HEK293T (cell line): ENCODE data around the gene RAPGEF3.

Experiments used
- CTCF ChIA-PET: fragments of 350-600 bp; formaldehyde crosslinking; extraction: SDS; loops from one replicate; lab custom pipeline; 2021; ENCODE audit warnings: antibody characterized with exemption, inconsistent platforms; lab: Yijun Ruan, JAX
- POLR2A ChIA-PET: fragments of 350-600 bp; formaldehyde crosslinking; extraction: SDS; loops from one replicate; lab custom pipeline; 2020; ENCODE audit warnings: antibody characterized with exemption, inconsistent platforms; lab: Yijun Ruan, JAX
- DNase-seq: peaks from one replicate; pipeline ENCODE4 v3.0.0; 2012; ENCODE audit warnings: mixed read lengths; ENCODE audit errors: extremely low spot score
- ARNT ChIP-seq: fragments of 450-650 bp; IDR thresholded peaks from 2 replicates; pipeline ENCODE4 v1.6.1; 2017; ENCODE audit warnings: mild to moderate bottlenecking
- BHLHE40 ChIP-seq: fragments of 450-650 bp; IDR thresholded peaks from 2 replicates; pipeline ENCODE4 v1.6.1; 2016; ENCODE audit warnings: mild to moderate bottlenecking, moderate library complexity, borderline replicate concordance
- CTBP1 ChIP-seq: fragments of 450-650 bp; IDR thresholded peaks from 2 replicates; pipeline ENCODE4 v1.6.1; 2016; ENCODE audit warnings: borderline replicate concordance
- ELF4 ChIP-seq: fragments of 450-650 bp; IDR thresholded peaks from 2 replicates; pipeline ENCODE4 v1.6.1; 2017; ENCODE audit warnings: antibody characterized with exemption
- FOXA1 ChIP-seq: fragments of 450-650 bp; IDR thresholded peaks from 2 replicates; pipeline ENCODE4 v1.6.1; 2016; ENCODE audit warnings: mild to moderate bottlenecking
- FOXK2 ChIP-seq: fragments of 450-650 bp; IDR thresholded peaks from 2 replicates; pipeline ENCODE4 v1.6.1; 2016; ENCODE audit warnings: mild to moderate bottlenecking
- FOXM1 ChIP-seq: fragments of 450-650 bp; IDR thresholded peaks from 2 replicates; pipeline ENCODE4 v1.6.1; 2017; ENCODE audit warnings: mild to moderate bottlenecking, borderline replicate concordance
- HDGF ChIP-seq: fragments of 450-650 bp; IDR thresholded peaks from 2 replicates; pipeline ENCODE4 v1.6.1; 2017; ENCODE audit warnings: antibody characterized with exemption, borderline replicate concordance
- L3MBTL2 ChIP-seq: fragments of 450-650 bp; conservative IDR thresholded peaks from 2 replicates; pipeline ENCODE4 v1.6.1; 2016; ENCODE audit warnings: mild to moderate bottlenecking
- LEF1 ChIP-seq: fragments of 450-650 bp; IDR thresholded peaks from 2 replicates; pipeline ENCODE4 v1.6.1; 2017; ENCODE audit warnings: mild to moderate bottlenecking, borderline replicate concordance
- NFRKB ChIP-seq: fragments of 450-650 bp; IDR thresholded peaks from 2 replicates; pipeline ENCODE4 v1.6.1; 2016; ENCODE audit warnings: mild to moderate bottlenecking, moderate library complexity
- SP1 ChIP-seq: fragments of 450-650 bp; IDR thresholded peaks from 2 replicates; pipeline ENCODE4 v1.6.1; 2017
- SUZ12 ChIP-seq: fragments of 450-650 bp; IDR thresholded peaks from 2 replicates; pipeline ENCODE4 v1.6.1; 2016; ENCODE audit warnings: mild to moderate bottlenecking
- TARDBP ChIP-seq: fragments of 450-650 bp; IDR thresholded peaks from 2 replicates; pipeline ENCODE4 v1.6.1; 2016
- ZNF384 ChIP-seq: fragments of 450-650 bp; IDR thresholded peaks from 2 replicates; pipeline ENCODE4 v1.6.1; 2016
- TF ChIP-seq, protein P1 (sequence below): fragments of 450-650 bp; IDR thresholded peaks from 2 replicates; pipeline ENCODE4 v1.6.1; 2016

The RAPGEF3 gene, protein sequence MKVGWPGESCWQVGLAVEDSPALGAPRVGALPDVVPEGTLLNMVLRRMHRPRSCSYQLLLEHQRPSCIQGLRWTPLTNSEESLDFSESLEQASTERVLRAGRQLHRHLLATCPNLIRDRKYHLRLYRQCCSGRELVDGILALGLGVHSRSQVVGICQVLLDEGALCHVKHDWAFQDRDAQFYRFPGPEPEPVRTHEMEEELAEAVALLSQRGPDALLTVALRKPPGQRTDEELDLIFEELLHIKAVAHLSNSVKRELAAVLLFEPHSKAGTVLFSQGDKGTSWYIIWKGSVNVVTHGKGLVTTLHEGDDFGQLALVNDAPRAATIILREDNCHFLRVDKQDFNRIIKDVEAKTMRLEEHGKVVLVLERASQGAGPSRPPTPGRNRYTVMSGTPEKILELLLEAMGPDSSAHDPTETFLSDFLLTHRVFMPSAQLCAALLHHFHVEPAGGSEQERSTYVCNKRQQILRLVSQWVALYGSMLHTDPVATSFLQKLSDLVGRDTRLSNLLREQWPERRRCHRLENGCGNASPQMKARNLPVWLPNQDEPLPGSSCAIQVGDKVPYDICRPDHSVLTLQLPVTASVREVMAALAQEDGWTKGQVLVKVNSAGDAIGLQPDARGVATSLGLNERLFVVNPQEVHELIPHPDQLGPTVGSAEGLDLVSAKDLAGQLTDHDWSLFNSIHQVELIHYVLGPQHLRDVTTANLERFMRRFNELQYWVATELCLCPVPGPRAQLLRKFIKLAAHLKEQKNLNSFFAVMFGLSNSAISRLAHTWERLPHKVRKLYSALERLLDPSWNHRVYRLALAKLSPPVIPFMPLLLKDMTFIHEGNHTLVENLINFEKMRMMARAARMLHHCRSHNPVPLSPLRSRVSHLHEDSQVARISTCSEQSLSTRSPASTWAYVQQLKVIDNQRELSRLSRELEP

DNA sequence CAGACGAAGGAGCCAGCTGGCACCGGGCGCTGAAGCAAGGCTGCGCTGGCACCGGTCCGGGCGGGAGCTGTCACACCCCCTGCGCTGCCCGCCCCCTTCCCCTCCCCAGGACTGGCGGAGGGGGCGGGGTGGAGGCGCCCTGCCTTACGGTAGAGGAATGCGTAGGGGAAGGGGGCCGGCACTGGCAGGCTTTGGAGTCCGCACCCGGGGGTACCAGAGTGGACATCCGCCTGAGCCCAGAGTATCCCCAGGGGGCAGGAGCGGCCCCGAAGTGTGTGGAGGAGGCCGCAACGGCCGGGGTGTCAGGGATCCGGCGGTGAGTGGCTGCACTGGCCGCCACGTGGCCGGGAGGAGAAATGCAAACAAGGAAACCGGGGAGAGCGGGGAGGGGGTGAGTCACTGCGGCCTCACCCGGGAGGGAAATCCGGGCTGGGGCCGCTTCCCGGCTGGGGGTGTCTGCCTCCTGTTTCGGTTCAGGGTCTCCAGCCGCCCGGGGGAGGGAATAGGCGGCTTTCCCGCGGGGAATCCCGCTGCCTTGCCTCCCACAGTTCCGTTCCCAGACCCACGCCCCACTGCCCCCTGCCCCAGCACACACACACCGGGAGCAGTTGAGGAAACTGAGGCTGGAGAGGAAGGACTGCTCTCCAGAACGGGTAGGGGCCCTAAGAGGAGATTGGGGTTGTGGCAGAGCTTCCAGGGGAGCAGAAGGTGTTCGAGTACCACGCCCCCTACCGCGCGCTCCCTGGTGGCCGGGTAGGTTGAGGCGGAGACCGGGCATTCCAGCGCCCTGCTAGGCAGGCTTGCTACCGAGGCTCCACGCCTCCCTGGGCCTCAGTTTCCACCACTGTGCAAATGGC is at the start of gene RAPGEF3:
Gene RAPGEF3, minus strand, starts transcription at position 47 of the 857 bp plus-strand sequence. CDS start 324 bp downstream, outside the sequence.
- DNase-seq = peak; percentile 83
- CTCF ChIA-PET = interaction anchor here (0.7 to 4.7 kb wide), 6 partner anchors 9 to 79 kb away, joined by 3 to 38 read pairs (median 6); no protein-coding TSS in a partner anchor
- POLR2A ChIA-PET = no interaction called here
- TF ChIP-seq HDGF (no peak), FOXM1 (peak; percentile 30; the same call in 1 of the 2 replicates), L3MBTL2 (peak; percentile 72)

DNA sequence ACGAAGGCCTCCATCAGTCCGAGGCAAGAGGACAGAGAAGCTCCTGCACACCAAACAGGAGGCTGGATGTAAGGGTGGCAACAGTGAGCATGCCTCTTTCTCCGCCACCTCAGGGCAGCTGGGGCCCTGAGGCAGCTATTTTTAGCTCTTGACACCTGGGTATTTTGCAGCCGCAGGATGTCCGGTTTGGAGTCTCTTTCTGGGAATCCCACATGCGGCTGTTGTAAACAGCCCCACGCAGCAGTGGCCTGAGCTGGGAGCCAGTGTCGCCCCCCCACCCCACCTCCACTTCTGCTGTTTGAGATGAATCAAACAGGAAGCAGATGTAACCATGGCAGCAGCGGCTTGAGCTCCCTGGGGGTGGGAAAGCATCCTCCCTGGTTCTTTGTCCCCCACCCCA is 49.4 kb upstream of the RAPGEF3 start:
- TF ChIP-seq SP1 = no peak
- no peak for TF ChIP-seq FOXA1
- no peak for TF ChIP-seq ELF4
- no peak for TF ChIP-seq L3MBTL2
- CTCF ChIA-PET = interaction anchor here (0.5 to 1.6 kb wide), 6 partner anchors 10 to 118 kb away, joined by 3 to 8 read pairs (median 6); no protein-coding TSS in a partner anchor
- POLR2A ChIA-PET = interaction anchor here (1.6 kb wide), 1 partner anchor 10 kb away, joined by 5 read pairs; no protein-coding TSS in a partner anchor
- no peak for DNase-seq

- TF ChIP-seq SUZ12 (no peak), CTBP1 (no peak), LEF1 (no peak), ELF4 (no peak), NFRKB (no peak), ZNF384 (no peak), FOXK2 (no peak), HDGF (no peak), SP1 (no peak), FOXA1 (no peak), FOXM1 (no peak), ARNT (no peak)
- TF ChIP-seq, protein P1, sequence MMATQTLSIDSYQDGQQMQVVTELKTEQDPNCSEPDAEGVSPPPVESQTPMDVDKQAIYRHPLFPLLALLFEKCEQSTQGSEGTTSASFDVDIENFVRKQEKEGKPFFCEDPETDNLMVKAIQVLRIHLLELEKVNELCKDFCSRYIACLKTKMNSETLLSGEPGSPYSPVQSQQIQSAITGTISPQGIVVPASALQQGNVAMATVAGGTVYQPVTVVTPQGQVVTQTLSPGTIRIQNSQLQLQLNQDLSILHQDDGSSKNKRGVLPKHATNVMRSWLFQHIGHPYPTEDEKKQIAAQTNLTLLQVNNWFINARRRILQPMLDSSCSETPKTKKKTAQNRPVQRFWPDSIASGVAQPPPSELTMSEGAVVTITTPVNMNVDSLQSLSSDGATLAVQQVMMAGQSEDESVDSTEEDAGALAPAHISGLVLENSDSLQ = no peak
- ChIA-PET POLR2A (interaction anchor here (1.6 kb wide), 1 partner anchor 11 kb away, joined by 5 read pairs; no protein-coding TSS in a partner anchor), CTCF (interaction anchor here (0.5 to 1.6 kb wide), 5 partner anchors 10 to 117 kb away, joined by 4 to 8 read pairs (median 6); no protein-coding TSS in a partner anchor)
- no peak for DNase-seq
These were observed 48.7 kb upstream of the RAPGEF3 start for GRCh38 chr12:47807338-47807737.

DNA sequence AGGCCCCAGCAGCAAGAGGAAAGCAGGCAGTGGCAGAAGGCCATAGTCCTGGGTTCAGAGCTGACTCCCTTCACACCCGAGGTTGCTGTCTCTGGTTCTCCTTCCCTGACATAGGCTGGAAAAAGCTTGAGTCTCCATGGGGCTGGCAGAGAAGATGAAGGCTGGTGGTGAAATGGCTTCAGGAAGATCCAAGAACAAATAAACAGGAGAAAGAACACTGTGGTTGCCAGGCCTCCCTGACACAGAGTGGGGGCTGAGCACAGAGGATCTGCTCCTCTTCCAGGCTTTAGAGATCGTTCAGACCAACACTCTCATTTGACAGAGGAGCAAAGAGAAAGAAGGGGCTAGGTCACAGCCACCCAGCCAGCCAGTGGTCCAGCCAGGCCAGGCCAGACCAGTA is 46.7 kb upstream of the RAPGEF3 start:
- TF ChIP-seq LEF1 = no peak
- no peak for TF ChIP-seq SP1
- TF ChIP-seq, protein P1 = no peak
- TF ChIP-seq ELF4 = no peak
- no peak for TF ChIP-seq NFRKB
- TF ChIP-seq FOXA1 = no peak
- TF ChIP-seq TARDBP = no peak
- ChIA-PET POLR2A (no interaction called here), CTCF (interaction anchor here (1.6 kb wide), 1 partner anchor 32 kb away, joined by 4 read pairs; no protein-coding TSS in a partner anchor)
- DNase-seq = no peak

GRCh38 chr12:47804171-47804570 is 45.5 kb upstream of the RAPGEF3 start:
- POLR2A ChIA-PET = no interaction called here
- DNase-seq = no peak
- TF ChIP-seq BHLHE40 = no peak
- CTCF ChIA-PET = no interaction called here

- TF ChIP-seq FOXA1 (no peak), LEF1 (no peak), FOXK2 (no peak), CTBP1 (no peak), ZNF384 (no peak), TARDBP (no peak), FOXM1 (no peak), L3MBTL2 (no peak), SP1 (no peak), NFRKB (no peak), ARNT (no peak), BHLHE40 (no peak), HDGF (no peak)
- TF ChIP-seq, protein P1 = no peak
- no peak for DNase-seq
- CTCF ChIA-PET = no interaction called here
- POLR2A ChIA-PET = no interaction called here
These were observed 44.7 kb upstream of the RAPGEF3 start for GRCh38 chr12:47803191-47803875.
